Bone marrow (tissue), 2 donors: ENCODE results near the gene RFX2.
"Not testable (repeated sequence)": the region's sequence is repeated elsewhere in the genome, so short reads cannot be mapped to it uniquely, and the experiment has no call there.

Source experiments
- DNase-seq, 2 donors: peaks; one replicate each; lab custom pipeline; 2025; lab: John Stamatoyannopoulos, UW

RFX2 gene

GRCh38 chr19:5990289-5990797 is 120.0 kb downstream of the RFX2 start:
- DNase-seq, result no peak

- no peak for DNase-seq
These were observed 120.8 kb downstream of the RFX2 start for GRCh38 chr19:5989388-5990074.

GRCh38 chr19:5988517-5989387 is 121.5 kb downstream of the RFX2 start:
- DNase-seq, result no peak

- peak; percentile 28 to 66 for DNase-seq
These were observed 123.1 kb downstream of the RFX2 start for GRCh38 chr19:5987077-5987818.

GRCh38 chr19:5985837-5986236 is 124.5 kb downstream of the RFX2 start:
- DNase-seq, result not testable (repeated sequence)

GRCh38 chr19:5985098-5985783 is 125.1 kb downstream of the RFX2 start:
- no peak for DNase-seq

- DNase-seq, result no peak
These were observed 125.7 kb downstream of the RFX2 start for GRCh38 chr19:5984600-5984999.

GRCh38 chr19:5983367-5983955 is 126.8 kb downstream of the RFX2 start:
- no peak for DNase-seq

GRCh38 chr19:5978606-5979552 is 131.4 kb downstream of the RFX2 start:
- DNase-seq, result no peak

- DNase-seq, result peak; percentile 98
These were observed 132.3 kb downstream of the RFX2 start, which contains the start of gene RANBP3 for GRCh38 chr19:5977785-5978605. RANBP3 (minus strand) TSS chr19:5978140; CDS start chr19:5978082, 58 bp downstream.

- no peak for DNase-seq
These were observed 133.0 kb downstream of the RFX2 start for GRCh38 chr19:5977222-5977784.

- no peak for DNase-seq
These were observed 133.5 kb downstream of the RFX2 start for GRCh38 chr19:5976768-5977167.

GRCh38 chr19:5975388-5975728 is 134.9 kb downstream of the RFX2 start:
- DNase-seq, result no peak

- no peak for DNase-seq
These were observed 135.4 kb downstream of the RFX2 start for GRCh38 chr19:5974721-5975387.

- DNase-seq, result no peak
These were observed 136.2 kb downstream of the RFX2 start for GRCh38 chr19:5973867-5974635.

- no peak for DNase-seq
These were observed 136.9 kb downstream of the RFX2 start for GRCh38 chr19:5973376-5973775.

GRCh38 chr19:5972355-5972731 is 138.0 kb downstream of the RFX2 start:
- DNase-seq, result no peak
